Kidney tubule cell (primary cell): ENCODE data around the gene CLP1.
"Not testable (repeated sequence)": the region's sequence is repeated elsewhere in the genome, so short reads cannot be mapped to it uniquely, and the experiment has no call there.

Experiments used
- DNase-seq: peaks from one replicate; pipeline ENCODE4 v3.0.0-alpha.2; 2018; ENCODE audit warnings: low spot score

Gene CLP1

DNA sequence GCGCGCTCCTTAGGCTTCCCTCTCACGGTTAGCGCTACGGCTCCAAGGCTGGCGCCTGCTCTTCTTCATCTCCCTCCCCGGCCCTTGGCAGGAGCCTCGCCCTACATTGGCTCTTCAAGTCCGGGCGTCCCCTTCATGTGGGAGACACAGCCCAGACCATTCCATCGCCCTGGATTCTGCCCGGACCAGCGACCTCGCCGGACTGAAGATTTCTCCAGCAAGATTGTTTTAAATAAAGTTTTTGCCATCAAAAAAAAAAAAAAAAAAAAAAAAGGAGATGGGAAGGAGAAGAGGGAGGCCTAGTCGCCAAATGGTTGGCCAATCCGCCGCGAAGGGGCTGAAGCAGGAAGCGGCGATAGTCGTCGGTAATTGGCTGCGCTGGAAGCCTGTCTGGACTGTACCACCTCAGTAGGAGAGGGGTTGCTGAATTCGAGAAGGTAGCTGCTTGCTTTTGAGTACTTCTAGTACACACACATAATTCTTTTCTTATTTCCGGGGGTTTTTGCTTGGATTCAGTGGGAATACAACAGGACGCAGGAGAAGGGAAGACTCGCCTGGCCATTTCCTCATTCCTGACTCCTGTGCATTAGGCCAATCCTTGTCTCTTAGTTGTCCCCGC lies 9.7 kb downstream of the CLP1 start:
- DNase-seq = peak; percentile 98

DNA sequence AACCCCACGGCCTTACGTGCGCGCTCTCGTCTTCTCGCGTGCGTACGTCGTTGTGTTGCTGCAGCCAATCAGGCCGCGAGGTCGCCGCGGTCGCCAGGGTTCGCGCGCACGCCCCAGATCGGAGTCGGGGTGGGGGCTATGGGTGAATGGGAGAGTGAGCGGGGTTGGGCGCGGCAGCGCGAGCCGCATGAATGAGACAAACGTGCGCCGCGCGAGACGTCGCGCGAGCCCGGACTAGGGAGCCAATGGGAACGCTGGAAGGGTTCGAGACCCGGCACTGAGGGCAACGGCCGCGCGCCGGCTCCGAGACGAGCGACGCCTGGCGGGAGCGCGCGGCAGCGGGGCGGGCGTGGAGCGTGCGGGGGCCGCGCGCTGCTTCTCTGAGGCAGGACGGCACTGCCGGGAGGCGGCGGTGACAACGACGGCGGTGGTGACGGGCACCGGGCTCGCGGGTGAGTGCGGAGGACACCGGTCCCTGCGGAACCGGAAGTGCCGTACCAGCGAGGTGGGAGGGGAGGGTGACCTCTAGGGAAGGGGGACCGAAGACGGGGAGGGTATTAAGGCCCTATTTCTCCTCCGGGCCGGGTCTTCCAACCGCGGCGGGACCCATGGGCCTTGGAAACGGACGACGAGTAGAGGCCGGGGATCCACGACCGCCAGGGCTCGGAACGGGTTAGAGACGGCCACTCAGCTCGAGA lies 10.3 kb downstream of the CLP1 start, which contains the start of gene ZDHHC5:
Gene ZDHHC5 (plus strand): TSS at position 379 of the 698 bp plus-strand sequence. CDS start 4,977 bp downstream, outside the sequence.
- peak; percentile 100 for DNase-seq

DNA sequence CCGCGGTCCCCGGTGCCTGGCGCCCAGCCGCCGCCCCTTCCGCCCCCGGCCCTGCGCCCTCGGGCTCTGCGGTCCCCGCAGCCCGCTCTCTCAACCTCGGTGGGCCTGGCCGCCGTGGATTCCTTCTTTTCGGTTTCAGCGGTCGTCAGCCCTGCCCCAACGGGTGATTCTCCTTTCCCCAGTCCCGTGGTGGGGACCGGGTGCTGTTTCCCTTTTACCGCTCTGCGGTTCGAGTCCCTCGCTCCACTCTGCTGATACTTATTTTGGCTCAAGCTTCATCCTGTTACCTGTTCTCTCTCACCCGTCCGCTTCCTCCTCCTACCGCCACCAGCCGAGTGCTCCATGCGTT lies 10.8 kb downstream of the CLP1 start:
- DNase-seq = peak; percentile 32

DNA sequence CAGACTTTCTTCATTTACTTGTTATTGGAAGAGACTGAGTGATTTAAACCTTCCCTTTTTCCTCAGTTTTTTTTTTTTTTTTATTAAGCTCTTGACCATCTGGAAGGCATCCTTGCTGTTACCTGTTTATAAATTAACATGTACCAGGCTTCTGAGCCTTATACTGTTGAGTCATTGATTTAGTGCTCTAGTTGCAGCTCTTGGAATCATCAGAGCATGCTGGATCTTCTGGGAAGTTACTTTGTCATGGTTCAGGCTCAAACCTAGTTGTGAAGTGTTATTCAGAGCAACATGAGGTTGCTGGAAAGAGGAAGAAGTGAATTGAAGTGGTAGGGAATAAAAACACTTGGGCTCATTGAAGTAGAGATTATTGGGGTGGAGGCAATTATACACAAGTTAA lies 16.7 kb downstream of the CLP1 start:
- peak; percentile 90 for DNase-seq

DNA sequence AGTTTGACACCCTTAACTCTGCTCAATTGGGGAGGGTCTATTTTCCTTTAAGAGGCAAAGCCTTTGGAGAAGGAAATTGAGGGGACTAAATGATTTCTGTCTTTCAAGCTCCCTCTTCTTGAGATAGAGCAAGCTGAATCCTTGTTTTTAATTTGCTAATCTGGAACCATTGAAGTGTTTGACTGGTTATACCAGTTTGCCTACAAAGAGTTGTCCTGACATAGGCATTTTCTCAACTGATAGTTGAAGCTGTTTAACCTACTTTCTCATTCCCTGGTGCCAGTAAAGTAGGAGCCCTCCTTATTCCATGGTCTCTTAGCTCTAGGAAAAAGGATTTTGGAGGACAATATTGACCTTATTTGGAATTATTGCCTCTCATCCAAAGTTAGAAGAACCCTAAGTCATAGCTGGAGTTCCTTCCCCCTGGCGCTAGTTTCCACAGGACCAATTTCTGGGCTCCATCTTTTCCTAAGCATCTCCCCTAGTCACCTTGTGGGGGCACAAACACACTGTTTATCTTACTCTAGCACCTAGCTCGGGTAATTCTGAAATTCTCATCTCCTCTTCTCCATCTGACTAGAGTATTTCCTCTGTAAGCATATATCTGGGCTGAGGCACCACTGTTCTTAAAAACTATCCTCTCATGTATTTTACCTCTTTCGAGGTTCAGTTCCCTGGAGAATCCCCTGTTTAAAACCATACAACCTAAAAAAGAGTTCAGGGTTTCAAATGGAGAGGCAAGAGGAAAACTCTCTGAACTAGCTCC lies 17.8 kb downstream of the CLP1 start:
- no peak for DNase-seq

DNA sequence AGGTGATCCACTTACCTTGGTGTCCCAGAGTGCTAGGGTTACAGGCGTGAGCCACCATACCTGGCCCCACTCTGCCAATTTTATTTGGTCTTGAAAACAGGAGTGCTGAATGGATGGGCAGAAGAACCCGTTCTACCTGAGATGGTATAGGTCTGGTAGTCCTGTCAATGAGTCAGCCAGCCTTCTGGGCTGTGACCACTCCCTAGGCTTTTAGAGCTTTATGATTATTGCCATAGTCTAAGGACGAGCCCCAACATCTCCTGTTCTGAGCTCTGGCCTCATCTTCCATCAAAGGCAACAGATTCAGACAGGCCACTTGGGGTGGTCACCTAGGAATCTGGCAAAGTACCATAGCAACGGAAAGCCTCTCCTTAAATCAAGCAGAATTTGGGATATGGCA lies 21.8 kb downstream of the CLP1 start:
- DNase-seq = no peak

DNA sequence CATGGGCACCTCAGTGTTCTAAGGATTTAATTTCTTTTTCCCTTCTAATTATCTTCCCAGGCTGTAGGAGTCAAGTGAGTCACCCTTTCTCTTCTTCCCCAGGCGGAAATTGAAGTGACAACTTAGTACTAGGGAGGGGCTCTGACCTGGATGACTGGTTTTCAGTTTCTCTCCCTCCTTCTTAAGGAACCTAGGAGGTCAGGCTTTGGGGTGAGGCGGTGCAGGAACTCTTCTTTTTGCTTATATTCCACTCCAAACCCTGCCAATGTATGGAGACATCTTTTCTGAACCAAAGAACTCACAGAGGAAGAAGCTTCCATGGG lies 23.0 kb downstream of the CLP1 start:
- DNase-seq = peak; percentile 79

DNA sequence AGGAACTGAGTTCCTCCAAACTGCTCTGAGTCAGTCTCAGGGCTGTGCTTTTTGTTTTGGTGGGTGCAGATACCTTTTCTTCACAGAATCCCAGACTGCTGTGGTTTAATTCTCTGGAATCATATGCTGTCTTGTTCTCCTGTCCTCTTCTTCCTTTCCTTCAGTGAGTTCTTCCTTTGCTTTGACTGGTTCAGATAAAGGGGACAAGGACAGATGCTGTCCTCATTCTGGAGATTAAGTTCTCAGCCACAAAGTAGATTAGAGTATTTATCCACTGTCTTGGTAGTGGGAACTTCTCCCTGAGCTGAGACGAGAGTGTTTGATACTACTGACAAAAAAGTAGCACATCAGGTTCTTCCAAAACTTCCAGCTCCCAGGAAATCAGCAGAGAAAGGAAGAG lies 23.6 kb downstream of the CLP1 start:
- no peak for DNase-seq

DNA sequence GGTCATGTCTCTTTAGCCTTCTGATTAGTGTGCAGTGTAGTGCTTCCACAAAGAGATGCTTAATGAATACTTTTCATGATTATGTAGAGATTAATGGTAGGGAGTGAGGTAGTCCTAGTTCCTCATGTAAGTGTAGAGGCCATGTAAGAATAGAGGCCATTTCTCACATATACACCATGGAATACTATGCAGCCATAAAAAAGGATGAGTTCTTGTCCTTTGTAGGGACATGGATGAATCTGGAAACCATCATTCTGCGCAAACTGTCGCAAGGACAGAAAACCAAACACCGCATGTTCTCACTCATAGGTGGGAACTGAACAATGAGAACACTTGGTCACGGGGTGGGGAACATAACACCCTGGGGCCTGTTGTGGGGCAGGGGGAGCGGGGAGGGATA lies 32.9 kb downstream of the CLP1 start:
- not testable (repeated sequence) for DNase-seq

DNA sequence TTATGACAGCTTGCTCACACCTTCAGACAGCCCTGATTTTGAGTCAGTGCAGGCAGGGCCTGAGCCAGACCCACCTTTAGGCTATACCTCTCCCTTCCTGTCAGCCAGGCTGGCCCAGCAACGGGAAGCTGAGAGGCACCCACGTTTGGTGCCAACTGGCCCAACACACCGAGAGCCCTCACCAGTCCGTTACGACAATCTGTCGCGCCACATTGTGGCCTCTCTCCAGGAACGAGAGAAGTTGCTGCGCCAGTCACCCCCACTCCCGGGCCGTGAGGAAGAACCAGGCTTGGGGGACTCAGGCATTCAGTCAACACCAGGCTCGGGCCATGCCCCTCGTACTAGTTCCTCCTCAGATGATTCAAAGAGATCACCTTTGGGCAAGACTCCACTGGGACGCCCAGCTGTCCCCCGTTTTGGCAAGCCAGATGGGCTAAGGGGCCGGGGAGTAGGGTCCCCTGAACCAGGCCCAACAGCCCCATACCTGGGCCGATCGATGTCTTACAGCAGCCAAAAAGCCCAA lies 41.3 kb downstream of the CLP1 start:
- DNase-seq = no peak

DNA sequence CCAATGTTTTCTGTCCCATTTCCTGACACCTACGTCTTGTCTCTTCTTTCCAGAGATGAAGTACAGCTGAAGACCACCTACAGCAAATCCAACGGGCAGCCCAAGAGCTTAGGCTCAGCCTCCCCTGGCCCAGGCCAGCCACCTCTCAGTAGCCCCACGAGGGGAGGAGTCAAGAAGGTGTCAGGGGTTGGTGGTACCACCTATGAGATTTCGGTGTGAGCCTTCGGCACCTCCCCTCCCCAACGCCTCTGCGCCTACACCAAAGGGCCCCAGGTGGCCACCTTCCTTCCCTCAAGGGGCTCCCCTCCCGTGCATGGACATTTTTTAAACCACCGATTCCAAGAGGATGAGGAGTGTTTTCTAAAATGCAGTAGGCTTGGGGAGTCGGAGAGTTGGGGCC lies 42.3 kb downstream of the CLP1 start:
- DNase-seq = no peak

DNA sequence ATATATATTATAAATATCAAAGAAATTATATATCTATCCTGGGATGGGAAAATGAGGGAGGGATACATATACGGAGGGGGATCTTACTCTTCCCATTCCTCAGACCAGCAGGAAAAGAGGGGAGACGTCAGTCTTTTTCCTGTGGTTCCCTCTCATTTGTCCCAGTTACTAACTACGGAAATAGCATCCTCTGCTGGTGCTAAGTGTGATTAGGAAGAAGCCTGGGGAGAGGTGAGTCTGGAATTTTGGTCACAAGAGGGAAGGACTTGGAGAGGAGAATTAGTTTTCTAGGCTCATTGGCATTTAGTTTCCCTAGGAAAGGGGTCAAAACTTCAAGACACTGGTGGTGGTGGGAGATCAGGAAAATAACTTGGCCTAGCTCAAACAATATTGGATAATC lies 42.9 kb downstream of the CLP1 start:
- DNase-seq = no peak

DNA sequence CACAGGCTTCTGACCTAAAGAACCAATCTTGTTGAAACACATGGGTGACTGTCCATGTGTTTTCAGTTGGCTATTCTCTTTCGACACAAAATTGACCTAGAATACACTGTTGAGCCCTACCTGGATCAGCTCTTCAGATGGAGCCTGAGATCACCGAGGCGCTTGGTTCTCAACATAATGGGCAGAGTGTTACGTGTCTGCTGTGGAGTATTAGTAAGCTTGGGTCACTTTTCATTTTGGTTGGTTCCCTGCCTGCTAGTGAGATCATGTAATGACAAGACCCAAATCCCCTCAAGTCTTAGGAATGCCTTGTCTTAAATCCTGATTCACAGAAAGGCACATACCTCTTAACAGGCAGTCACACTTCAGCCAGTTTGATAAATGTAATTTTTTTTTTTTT lies 45.8 kb downstream of the CLP1 start:
- no peak for DNase-seq

DNA sequence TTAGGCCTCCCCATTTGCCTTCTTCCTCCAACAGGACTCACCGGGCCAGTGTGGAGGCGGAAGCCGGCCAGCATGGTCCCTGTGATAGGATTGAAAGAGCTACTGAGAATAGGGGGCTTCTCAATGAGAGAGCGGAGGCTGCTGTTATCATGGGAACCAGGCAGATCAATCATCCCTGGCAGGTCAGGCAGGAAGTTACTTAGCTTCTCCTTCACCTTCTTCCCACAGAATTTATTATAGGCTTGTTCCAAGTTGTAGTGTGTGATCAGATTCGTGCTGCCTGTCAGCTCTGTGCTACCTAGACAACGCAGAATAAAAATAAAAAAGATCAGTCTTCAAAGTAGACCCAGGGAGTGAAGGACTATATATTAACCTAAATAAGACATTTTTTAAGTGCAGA lies 47.4 kb downstream of the CLP1 start:
- no peak for DNase-seq

DNA sequence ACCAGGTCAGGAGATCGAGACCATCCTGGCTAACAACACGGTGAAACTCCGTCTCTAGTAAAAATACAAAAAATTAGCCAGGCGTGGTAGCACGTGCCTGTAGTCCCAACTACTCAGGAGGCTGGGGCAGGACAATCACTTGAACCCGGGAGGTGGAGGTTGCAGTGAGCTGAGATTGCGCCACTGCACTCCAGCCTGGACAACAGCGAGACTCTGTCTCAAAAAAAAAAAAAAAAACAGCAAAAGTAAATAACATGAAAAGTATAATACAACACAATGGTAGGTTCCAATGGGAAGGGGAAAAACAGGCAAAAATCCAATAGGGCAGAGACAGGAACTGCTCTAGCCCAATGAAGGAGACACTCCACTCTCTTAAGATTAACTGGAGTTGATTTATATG lies 47.9 kb downstream of the CLP1 start:
- DNase-seq = not testable (repeated sequence)

DNA sequence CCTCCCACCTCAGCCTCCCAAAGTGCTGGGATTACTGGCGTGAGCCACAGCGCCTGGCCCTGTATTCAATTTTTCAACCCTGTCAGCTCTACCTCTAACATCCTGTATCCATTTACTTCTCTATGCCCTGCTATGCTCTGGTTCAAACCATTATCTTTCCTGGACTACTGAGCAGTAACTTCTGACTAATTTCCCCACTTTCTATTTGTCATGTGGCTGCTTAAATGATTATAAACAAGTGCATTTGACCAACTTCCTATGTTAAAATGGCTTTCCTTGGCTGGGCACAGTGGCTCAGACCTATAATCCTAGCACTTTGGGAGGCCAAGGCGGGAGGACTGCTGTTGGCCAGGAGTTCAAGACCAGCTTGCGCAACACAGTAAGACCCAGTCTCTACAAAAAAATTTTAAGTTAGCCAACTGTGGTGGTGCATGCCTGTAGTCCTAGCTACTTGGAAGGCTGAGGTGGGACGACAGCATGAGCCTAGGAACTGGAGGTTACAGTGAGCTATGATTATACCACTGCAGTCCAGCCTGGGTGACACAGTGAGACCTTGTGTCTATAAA lies 52.3 kb downstream of the CLP1 start:
- DNase-seq = no peak
